Frontal cortex (tissue), 4 donors: ENCODE measurements around the gene TWF2. TPM values are rescaled to one million over a fixed set of nuclear protein-coding genes. Genes with fewer than 3 reads are reported as not detected.

ENCODE experiments used
- DNase-seq, 2 donors: peaks; one replicate each; pipeline ENCODE4 v3.0.0; 2012; ENCODE audit warnings: low spot score in 2 of 2
- FAIRE-seq: peaks from 2 replicates; lab custom pipeline; 2012; peaks lifted over from hg19 to GRCh38; lab: Jason Lieb, UNC
- total RNA-seq: library from RNA; depleted of rRNA; stranded (reverse); fragments of >200 nt; gene quantifications from one replicate; pipeline ENCODE4 v1.2.3, GENCODE V29; 2014
- donor health status: control.
- donor health status: control.
- donor health status: control.

Gene TWF2
- total RNA-seq, 1 donor from 2014 or later = 24.5 TPM

DNA sequence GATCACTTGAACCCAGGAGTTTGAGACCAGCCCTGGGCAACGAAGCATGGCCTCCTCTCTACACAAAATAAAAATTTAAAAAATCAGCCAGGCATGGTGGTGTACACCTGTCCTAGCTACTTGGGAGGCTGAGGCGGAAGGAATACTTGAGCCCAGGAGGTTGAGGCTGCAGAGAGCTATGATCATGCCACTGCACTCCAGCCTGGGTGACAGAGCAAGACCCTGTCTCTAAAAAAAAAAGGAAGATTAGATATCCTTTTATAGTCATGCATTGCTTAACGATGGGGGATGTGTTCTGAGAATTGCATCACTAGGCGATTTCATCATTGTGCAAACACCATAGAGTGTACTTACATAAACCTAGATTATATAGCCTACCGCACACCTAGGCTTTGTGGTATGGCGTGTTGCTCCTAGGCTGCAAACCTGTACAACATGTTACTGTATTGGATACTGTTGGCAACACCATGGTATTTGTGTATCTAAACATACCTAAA, 28.4 kb downstream of the TWF2 start:
- no peak for DNase-seq
- no peak for FAIRE-seq

DNA sequence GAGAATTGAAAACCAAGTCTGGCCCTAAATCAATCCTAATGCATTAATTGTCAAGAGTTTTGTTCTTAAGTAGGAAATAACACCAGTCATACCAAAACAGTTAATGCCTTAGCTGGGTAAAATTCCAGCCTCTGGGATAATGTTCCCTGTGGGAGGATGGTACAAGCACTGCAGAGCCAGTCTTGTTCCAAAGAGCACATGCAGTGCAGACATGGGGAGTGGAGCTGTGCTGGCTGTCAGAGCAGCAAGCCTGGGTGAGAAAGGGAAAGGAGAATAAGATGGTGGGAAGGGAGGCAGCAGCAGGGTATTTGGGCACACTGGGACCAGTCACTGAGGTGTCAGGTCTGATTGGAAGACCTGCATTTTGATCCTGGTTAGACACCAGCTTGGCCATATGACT, 28.9 kb downstream of the TWF2 start:
- FAIRE-seq (no peak), DNase-seq (no peak)

DNA sequence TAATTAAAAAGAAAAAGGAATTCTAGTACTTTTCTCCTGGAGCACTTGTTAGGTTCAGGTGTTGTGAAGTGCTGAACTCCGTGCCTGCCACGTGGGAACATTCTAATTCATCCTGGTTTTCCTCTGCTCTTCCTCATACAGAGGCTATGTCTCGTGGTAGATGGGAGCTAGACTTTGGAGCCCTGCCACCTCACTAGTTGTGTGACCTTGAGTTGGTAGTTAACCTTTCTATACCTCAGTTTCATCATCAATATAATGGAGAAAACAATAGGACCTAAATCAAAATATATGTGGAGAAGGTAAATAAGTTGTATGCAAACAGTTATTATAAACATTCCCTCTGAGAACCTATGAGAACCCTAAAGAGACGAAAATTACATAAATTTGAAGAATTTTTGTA, 30.4 kb downstream of the TWF2 start:
- FAIRE-seq (no peak), DNase-seq (no peak)

DNA sequence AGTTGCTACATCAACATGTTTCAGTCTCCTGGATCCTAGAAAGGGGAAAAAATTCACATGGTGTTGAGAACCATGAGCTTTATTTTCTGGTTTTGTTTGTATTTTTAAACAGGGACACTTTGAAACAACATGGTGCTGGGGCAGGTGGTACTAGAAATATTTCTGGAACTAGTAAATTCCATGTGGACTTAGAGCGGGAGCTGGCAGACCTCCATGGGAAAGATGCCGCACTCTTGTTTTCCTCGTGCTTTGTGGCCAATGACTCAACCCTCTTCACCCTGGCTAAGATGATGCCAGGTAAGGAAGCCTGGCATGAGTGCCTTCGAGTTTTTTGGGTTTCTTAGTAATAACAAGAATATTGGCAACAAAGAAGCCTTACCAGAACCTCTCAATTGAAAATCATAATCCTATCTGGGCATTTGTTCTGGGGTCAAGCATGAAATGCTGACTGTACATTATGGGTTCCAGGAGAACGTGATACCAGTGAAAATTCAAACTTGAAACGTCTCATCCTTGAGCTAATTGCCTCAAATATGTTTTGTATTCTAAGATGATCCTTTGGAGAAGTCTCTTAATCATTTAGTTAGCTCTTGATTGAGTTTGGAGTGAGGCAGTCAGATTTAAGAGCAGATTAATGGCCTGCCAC, 33.1 kb downstream of the TWF2 start:
- FAIRE-seq = no peak
- DNase-seq = no peak

DNA sequence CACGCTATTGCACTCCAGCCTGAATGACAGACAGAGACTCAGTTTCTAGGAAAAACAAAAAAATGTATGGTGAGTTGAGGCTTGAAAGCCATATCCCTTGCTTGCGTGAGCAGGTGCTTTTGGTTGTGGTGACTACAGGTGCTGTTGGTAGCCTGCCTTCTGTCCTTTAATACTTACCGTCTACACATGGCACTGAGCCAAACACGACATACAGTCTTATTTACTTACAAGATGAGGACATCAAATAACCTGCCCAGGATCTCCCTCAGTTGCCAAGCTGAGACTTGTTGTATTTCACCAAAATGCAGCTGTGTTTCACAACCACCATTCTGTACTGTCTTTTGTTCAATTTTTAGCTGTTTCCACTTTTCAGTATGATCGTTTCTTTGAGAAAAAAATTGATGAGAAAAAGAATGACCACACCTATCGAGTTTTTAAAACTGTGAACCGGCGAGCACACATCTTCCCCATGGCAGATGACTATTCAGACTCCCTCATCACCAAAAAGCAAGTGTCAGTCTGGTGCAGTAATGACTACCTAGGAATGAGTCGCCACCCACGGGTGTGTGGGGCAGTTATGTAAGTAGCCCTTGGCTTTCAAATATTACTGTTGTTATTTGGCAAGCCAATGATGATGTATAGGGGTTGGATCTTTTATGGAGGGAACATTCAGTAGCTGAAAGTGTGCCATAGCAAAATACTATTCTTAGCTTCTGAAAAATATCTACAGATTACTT, 34.5 kb downstream of the TWF2 start:
- FAIRE-seq (no peak), DNase-seq (no peak)

DNA sequence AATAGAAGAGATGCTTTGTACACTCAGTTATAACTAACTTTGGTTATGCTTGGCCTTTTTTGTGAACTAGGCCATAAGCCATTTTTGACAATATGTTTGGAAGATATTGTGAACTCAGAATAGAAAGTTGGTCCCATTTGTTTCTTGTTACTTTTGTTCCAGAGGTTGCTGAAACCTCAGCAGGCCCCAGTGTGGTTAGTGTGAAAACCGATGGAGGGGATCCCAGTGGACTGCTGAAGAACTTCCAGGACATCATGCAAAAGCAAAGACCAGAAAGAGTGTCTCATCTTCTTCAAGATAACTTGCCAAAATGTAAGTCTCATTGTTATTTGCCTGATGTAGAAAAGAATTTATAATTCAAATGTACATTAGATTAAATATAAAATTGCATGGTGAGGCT, 35.3 kb downstream of the TWF2 start:
- FAIRE-seq = no peak
- DNase-seq = no peak

DNA sequence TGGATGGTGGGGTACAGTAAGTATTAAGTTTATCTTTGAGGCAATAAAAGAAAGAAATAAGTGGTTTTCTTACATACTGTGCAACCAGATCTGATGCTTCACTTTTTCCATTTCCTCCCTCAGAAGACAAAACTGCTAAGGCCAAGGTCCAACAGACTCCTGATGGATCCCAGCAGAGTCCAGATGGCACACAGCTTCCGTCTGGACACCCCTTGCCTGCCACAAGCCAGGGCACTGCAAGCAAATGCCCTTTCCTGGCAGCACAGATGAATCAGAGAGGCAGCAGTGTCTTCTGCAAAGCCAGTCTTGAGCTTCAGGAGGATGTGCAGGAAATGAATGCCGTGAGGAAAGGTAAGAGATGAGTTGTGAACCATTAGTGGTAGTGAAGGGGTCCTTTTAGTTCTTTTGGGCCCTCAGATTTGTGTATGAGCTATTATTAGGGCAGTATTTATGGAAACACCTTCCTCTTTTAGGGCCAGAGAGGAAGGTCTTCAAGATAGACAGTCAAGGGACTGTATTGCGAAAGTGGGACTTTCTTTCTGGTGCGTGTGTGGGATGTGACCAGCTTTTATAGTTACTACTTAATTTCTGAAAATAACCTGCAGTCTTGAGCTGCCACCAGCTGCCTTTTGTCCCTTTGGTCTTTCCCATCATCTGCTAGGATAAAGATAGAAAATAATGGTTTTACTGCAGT, 36.4 kb downstream of the TWF2 start:
- DNase-seq (no peak), FAIRE-seq (no peak)

DNA sequence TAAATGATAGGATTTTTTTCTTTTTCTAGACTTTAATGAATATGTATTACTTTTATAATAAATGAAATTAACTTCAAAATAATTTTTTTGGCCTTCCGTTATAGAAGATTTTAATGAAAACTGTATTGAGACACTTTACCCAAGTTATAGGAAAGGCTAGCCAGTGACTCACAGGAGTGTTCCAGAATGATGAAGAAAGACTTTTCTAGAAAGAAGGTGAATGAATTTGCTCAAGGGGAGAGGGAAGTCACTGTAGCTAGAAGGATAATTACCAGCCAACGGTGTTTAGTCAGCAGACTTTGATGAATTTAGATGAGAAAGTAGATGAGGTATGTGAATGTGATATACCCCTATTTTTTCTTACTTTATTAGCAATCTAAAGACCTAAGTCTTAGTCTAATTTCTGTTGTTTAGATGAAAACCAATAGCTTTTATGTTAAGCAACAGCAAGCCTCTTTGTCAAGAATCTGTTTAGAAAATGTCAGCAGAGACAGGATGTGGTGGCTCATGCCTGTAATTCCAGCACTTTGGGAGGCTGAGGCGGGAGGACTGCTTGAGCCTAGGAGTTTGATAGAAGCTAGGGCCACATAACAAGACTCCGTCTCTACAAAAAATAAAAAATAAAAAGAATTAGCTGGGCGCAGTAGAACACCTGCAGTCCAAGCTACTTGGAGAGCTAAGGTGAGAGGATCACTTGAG, 37.8 kb downstream of the TWF2 start:
- DNase-seq (no peak), FAIRE-seq (no peak)

DNA sequence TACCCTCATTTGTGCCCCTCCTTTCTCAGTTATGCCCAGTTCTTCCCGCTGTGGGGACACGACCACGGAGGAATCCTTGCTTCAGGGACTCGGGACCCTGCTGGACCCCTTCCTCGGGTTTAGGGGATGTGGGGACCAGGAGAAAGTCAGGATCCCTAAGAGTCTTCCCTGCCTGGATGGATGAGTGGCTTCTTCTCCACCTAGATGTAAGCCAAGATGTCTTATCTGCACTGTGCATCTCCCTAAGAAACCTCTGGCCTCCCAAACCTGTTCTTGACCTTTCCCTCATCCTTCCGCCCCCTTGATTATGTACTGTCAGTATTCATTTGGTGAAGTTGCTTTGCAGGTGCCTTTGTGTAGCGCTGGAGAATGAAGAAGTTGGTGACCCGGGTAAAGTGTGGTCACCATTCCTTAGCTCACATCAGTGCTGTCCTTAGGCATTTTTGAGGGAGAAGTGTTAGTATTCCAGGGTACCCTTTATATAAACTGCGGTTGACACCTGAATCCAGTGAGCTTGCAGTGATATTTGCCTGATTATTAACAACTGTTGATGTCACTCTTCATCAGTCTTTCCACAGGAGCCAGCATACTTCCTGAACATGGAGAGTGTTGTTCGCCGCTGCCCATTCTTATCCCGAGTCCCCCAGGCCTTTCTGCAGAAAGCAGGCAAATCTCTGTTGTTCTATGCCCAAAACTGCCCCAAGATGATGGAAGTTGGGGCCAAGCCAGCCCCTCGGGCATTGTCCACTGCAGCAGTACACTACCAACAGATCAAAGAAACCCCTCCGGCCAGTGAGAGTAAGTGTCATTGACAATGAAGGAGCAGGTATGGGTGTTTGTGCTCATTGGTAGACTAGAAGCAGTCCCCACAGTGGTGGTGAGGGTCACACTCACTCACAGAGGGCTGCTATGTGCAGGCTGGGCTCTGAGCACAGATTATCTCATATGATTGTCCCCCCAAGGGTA, 40.0 kb downstream of the TWF2 start:
- FAIRE-seq = no peak

DNA sequence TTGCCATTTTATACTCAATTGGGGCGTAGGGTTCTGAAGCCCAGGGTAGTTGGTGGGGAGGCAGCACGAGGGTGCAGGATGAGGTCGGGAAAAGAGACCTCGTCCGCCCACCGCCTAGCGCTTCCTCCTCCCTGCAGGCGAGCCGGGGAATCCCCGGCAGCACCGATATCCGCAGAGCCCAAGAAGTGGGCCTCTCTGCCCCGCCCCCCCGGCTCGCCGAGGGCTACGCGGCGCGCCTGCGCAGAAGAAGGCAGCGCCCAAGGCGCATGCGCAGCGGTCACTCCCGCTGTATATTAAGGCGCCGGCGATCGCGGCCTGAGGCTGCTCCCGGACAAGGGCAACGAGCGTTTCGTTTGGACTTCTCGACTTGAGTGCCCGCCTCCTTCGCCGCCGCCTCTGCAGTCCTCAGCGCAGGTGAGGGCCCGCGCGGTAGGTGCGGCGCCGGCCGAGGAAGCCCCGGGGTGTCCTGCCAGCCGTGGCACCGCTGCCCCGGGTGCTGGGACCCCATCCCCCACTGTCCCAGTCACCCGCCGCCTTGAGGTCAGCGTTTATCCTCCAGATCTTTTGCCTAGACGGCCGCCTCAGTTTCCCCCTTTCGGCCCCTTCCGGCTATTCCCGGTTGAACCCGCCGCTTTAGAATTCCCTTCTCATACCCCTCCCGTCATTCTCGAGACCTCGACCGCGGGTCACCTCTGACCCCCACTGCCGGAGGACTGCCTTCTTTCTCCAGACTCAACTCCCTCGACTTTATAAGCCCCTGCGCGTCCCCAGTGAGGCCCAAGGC, 40.9 kb downstream of the TWF2 start, which contains the start of gene ALAS1:
TSS of gene ALAS1 (plus strand) at position 319 of the 784 bp plus-strand sequence. CDS start 1,082 bp downstream, outside the sequence.
- peak; percentile 93 to 96 for DNase-seq
- no peak for FAIRE-seq

More for the DNA sequence above, 40.0 kb downstream of the TWF2 start:
- DNase-seq = no peak

DNA sequence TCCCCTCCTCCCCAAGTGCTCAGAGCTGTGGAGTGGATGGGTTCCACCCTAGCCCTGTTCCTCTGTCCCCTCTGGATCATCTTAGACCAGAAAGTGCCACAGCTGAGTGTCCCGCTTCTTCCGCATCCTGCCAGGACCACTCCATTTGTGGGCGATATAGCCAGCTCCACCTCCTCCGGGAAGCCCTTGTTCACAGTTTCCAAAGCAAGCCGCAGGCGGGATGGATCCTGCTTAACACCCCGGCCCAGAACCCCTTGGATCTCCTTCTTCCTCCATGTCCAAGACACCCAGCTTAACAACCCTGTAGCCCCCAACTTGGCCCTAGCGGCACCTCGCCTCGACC, 41.5 kb downstream of the TWF2 start:
- no peak for FAIRE-seq

DNA sequence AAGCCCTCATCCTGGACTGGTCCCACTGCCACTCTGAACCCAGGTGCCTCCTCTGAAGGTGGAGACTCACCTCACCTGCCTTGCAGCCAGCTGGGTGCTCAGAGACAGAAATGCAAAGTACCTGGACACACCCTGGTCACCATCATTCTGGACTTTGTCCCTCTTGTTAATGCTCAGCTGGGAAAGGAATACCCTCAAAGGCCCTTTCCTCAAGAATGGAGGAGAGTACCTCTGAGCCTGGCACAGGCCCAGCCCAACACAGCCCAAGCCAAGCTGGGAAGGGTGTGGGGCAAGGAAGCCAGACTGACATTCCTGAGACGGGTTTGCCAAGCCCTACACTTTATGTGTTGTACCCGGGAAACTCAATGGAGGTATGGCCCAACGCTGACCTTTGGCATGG, 42.0 kb downstream of the TWF2 start:
- DNase-seq = no peak
- FAIRE-seq = no peak

More for the DNA sequence above, 41.5 kb downstream of the TWF2 start:
- no peak for DNase-seq

DNA sequence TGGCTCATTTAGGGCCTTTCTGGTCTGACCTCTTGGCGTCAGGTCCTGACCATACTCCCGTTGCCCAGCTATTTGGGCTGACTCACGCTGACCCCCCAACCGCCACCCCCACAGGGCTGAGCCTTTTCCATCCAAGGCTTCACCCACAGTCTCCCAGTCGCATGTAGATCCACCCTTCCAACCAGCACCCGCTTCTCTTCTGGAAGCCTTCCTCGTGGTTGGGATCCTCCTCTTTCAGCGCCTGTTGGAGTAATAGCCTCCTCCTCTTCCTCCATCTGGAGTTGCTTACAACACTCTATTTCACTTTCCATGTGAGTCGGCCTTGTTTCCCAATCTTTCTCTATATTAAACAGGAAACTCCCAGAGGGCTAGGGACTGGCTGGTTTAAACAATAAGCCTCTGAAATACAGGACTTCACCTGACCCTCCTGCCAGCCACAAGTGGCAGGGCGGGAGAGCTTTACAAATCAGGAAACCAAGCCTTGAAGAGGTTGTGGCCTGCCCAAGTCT, 43.1 kb downstream of the TWF2 start:
- DNase-seq = no peak
- no peak for FAIRE-seq

DNA sequence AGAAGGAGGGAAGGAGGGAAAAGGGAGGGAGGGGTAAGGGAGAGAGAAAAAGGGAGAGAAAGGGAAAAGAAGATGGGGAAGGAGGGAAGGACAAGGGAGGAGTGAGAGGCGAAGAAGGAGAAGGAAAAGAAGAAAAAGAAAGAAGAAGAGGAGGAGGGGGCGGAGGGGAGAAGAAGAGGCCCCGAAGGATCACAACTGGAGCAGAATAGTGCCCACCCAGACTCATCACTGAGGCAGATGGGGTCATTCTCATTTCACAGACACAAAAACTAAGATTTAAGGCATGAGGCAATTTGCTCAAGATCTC, 43.7 kb downstream of the TWF2 start:
- FAIRE-seq = no peak
- no peak for DNase-seq

DNA sequence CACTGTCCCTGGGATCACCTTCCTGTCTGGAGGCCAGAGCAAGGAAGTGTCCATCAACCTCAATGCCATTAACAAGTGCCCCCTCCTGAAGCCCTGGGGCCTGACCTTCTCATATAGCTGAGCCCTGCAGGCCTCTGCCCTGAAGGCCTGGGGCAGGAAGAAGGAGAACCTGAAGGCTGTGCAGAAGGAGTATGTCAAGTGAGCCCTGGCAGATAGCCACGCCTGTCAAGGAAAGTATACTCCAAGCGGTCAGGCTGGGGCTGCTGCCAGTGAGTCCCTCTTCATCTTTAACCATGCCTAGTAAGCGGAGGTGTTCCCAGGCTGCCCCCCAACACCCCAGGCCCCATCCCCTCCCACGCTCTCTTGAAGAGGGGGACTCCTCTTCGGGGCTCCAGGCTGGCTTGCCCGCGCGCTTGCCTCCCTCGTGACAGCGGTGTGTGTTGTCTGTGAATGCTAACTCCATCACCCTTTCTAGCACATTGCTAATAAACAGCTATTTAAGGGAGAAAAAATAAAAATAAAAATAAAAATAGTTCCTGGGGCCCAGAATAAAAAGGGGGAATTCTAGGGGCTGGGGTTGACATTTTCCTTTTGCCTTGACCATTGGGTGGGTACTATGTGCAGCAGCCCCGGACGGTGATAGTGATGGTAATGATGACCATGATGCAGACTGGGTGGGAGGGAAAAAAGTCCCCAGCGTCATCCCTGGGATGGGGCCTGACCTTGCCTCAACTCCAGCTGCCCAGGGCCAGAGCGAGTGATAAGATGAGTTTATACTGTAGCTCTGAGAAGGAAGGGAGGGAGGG, 44.3 kb downstream of the TWF2 start:
- DNase-seq (no peak), FAIRE-seq (no peak)

DNA sequence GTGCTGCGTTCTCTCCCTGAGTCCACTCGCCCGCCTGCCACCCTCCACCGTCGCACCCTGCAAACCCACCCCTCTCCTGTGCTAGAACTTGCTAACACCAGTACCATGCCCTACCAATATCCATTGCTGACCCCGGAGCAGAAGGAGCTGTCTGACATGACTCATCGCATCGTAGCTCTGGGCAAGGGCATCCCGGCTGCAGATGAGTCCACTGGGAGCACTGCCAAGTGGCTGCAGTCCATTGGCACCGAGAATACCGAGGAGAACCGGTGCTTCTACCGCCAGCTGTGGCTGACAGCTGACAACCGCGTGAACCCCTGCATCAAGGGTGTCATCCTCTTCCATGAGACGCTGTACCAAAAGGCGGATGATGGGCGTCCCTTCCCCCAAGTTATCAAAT, 45.9 kb downstream of the TWF2 start:
- DNase-seq (peak; percentile 34 to 63), FAIRE-seq (no peak)

DNA sequence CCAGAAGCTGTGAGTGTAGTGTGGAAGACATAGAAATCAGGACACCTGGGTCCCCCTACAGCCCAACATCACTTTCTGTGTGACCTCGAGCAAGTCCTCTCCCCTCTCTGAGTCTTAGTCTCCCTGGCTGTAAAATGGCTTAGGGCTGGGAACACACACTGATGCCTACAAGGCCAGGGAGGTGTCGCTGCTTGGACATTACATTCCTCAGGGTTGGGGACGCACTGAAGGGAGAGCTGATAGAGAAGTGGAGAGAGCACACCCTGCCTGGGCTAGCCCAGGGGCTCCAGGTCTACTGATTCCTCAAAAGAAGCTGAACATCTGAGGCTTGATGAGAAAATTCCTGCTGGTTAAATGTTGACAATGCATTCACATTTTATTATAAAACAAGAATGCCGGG, 47.3 kb downstream of the TWF2 start:
- no peak for DNase-seq
- FAIRE-seq = no peak
